GM18870 (cell line): ENCODE data around the gene MT1E.
"Not testable (repeated sequence)": the region's sequence is repeated elsewhere in the genome, so short reads cannot be mapped to it uniquely, and the experiment has no call there.

Experiments used
- ATAC-seq: cut with Tn5 transposase; IDR thresholded peaks from one replicate; pipeline ENCODE4 v1.9.1; 2021; ENCODE audit warnings: moderate library complexity; ENCODE audit not compliant: unreplicated experiment

MT1E gene

DNA sequence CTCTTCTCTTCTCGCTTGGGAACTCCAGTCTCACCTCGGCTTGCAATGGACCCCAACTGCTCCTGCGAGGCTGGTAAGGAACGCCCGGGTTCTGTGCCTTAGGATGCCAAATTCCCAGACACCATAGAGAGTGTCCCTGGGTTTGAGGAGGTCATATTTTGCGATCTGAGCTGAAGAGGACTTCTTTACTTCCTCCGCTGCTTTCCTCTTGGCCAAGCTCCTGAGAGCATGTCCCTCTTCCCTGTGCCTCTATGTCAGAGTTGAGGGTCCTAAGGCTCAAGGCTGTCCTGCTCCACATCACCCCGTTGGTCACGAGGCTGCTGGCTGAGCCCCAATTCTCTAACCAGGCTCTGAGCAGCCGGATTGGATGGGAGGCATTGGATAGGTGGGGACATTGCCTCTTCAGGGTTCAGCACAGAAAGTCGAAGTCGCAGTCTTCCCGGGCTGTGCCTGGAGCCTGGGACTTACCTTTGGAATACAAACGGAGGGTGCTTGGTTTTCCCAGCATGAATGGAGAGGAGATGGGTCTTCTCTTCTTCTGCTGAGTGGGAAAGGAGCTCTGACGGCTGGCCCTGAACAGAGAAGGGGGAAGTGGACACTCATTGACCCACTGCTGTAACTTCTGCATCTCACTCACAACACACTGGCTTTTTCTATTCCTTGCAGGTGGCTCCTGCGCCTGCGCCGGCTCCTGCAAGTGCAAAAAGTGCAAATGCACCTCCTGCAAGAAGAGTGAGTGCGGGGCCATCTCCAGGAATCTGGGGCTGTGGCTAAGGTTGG lies 44.4 kb downstream of the MT1E start:
- ATAC-seq: no peak

DNA sequence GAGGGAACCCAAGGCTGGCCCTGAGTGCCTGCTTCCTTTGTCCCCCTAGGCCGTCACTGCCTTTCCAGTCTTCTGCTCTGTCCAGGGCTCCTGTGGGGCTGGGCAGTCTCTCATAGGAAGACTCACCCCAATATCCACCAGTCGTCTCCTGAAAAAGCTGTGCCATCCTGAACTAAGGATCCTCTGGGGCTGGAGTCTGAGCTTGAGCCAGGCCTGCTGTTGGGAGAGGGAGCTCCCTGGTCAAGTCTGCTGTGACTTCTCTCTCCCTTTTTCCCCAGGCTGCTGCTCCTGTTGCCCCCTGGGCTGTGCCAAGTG lies 45.0 kb downstream of the MT1E start:
- ATAC-seq: no peak

DNA sequence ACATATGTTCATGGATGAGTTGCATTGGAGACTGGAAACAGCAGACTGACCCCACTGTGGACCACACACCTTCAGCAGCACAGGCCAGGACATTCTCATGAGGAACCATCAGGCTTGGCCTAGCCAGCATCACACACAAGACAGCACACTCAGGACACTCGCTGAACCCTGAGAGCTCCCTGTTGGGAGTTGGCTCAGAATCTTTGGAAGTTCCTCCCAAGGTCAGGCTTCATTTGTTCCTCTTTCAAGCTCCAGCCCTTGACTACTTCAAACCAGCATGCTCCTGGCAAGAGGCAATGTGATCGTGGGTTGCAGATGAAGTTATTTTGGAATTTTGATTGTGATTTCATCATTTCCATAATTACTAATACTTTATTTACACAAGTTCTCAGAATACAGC lies 46.1 kb downstream of the MT1E start:
- ATAC-seq: not testable (repeated sequence)

DNA sequence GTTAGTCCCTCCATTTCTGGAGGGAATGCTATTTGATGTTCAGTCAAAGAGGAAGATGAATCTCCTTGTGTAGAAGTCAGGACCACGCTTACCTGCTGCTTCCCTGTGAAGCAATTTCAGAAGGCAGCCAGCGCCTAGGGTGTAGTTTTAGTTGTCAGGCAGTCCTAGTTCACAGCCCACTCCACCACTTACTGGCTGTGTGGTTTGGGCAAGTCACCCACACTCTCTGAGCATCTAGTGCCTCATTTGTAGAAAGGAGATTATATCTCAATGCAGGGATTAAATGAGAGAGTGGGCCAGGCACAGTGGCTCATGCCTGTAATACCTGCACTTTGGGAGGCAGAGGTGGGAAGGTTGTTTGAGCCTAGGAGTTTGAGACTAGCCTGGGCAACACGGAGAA lies 46.6 kb downstream of the MT1E start:
- not testable (repeated sequence) for ATAC-seq

DNA sequence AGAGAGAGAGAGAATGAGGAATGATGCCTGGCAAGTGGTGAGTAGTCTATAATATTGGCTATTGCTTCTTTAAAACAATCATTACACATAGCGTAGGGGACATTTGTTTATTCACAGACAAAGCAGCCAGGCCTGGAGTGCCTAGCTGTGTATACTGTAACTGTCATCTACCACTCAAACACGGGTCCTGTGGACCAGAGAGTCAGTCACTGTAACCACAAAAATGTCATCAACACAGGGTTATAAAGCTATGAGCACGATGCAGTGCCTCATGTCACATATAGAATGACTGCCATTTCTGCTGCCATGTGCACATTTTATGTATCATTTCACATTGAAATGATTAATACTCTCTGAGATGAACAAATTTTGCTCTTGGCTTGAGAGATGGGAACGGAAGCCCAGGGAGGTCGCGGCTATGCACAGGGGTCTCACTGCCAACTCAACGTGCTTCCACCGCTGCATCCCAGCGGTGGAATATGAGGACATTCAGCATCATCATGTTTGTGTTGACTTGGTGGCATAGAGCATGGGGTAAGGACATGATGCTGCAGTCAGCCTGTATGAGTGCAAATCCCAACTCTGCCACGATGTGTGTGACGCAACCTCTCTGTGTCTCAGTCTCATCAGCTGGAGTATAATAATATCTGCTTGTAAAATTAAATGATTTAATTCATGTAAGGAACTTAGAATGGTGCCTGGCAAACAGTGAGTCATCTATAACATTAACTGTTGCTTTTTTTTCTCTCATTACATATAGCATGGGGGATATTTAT lies 47.4 kb downstream of the MT1E start:
- no peak for ATAC-seq

DNA sequence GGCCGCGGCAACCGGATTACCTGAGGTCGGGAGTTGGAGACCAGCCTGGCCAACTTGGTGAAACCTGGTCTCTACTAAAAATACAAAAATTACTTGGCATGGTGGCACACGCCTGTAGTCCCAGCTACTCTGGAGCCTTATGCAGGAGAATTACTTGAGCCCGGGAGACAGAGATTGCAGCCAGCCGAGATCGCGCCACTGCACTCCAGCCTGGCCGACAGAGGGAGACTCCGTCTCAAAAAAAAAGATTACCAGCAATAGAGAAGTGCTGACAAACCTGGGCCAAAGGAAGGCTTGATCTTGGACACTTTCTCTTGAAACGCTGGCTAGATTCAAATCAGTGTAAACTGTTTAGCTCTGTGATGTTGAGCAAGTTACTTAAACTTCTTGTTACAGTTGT lies 48.3 kb downstream of the MT1E start:
- no peak for ATAC-seq

DNA sequence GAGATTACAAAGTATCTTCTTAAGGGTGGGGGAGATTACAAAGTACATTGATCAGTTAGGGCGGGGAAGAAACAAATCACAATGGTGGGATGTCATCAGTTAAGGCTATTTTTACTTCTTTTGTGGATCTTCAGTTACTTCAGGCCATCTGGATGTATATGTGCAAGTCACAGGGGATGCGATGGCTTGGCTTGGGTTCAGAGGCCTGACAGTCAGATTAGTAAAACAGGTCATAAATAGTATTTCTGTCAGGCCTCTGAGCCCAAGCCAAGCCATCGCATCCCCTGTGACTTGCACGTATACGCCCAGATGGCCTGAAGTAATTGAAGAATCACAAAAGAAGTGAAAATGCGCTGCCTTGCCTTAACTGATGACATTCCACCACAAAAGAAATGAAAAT lies 49.0 kb downstream of the MT1E start:
- ATAC-seq: not testable (repeated sequence)

DNA sequence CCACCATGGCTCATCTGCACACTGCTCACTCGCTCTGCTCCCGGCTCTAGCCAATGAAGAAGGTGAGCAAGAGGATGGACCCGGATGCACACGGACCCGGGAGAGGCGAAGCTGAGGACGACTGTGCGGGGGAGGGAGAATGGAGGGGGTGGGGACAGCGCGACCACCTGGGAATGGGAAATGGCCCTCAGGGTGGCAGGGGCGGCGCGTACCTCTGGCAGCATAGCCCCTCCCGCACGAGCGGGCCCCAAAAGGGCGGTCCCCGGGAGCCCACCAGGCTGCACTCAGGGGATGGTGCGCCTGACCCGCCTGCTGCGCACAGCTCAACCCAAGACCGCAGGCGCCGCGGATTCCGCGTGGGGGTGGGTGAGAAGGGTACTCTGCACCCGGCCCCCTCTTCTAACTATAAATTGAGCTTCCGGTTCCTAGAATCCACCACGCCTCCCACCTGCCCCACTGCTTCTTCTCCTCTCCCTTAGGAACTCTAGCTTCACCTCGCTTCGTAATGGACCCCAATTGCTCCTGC lies 50.2 kb downstream of the MT1E start:
- ATAC-seq: no peak
